HEK293 (cell line): ENCODE measurements around the gene DNAAF9.

Experiments used
- ZEB2 ChIP-seq: fragments of 450-650 bp; formaldehyde crosslinking; IDR thresholded peaks from 2 replicates; pipeline ENCODE4 v1.5.1; 2016; ENCODE audit warnings: missing biosample characterization, missing genetic modification characterization
- ZNF266 ChIP-seq: fragments of 450-650 bp; formaldehyde crosslinking; IDR thresholded peaks from 2 replicates; pipeline ENCODE4 v1.5.1; 2016; ENCODE audit warnings: missing biosample characterization, missing genetic modification characterization, low read depth
- ZNF837 ChIP-seq: fragments of 450-650 bp; formaldehyde crosslinking; IDR thresholded peaks from 2 replicates; pipeline ENCODE4 v1.5.1; 2016; ENCODE audit warnings: missing biosample characterization, missing genetic modification characterization

DNA sequence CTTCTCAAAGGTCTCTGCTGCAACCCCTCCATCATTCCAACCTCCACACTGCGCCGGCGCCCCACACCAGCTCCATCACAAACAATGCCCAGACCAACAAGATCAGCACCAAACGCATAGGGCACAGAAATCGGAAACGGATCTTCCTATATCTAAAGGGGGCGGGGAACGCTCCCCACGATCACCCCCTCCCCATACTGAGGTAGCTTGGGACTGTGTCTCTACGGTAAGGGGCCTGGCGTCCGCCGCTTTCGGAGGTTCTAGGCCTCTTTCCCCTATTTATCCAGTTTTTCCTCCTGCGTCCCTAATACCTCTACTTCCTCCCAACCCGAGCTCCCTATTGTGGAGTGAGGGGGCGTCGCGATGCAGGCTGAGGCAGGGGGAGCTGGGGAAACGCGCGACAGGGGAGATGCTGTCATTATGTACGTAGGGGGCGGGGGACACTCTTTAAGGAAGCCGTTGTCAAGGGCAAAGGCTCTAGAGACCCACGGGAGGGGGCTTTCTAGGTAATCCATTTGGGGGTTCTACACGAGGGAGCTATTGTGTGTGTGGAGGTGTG is 909 bp downstream of the DNAAF9 start:
- TF ChIP-seq ZNF837 (tag by site-specific recombination) (no peak), ZEB2 (no peak), ZNF266 (tag by site-specific recombination) (no peak)
